HepG2 (cell line): ENCODE measurements around the gene TXNDC2. TPM values are rescaled to one million over a fixed set of nuclear protein-coding genes. Genes with fewer than 3 reads are reported as not detected.

Source experiments
- ATAC-seq: fragments of 200-7000 bp; cut with Tn5 transposase; 3 replicates; pipeline ENCODE4 v1.9.1; 2020; ENCODE audit warnings: mild to moderate bottlenecking, moderate library complexity
- BruUV-seq: library from RNA; stranded (reverse); fragments of 400-500 nt; replicated peaks from 2 replicates; lab custom pipeline; 2021; lab: Mats Ljungman, UMichigan
- CTCF ChIA-PET: fragments of 300-600 bp; formaldehyde crosslinking; extraction: SDS; loops from one replicate; lab custom pipeline; 2021; ENCODE audit warnings: low total read pairs, inconsistent platforms, low intra/inter-chr PET ratio; lab: Yijun Ruan, JAX
- POLR2A ChIA-PET: fragments of 350-600 bp; sonication (Branson Sonifier 250); formaldehyde crosslinking; loops from one replicate; lab custom pipeline; 2020; ENCODE audit warnings: antibody characterized with exemption, inconsistent platforms; lab: Yijun Ruan, JAX
- DNase-seq: peaks from one replicate; pipeline ENCODE4 v3.0.0-alpha.2; 2015; ENCODE audit warnings: low spot score
- FAIRE-seq: peaks from 3 replicates; lab custom pipeline; 2011; peaks lifted over from hg19 to GRCh38; lab: Jason Lieb, UNC
- H2AFZ ChIP-seq: one replicate; pipeline ENCODE4 v1.6.1; 2011; ENCODE audit warnings: low read length, inconsistent platforms
- H3K27ac ChIP-seq: fragments of 300-600 bp; 3 replicates; pipeline ENCODE4 v1.8.0; 2011; ENCODE audit warnings: mixed run types, mild to moderate bottlenecking, mixed read lengths, low read length, inconsistent platforms; ENCODE audit not compliant: insufficient read depth; ENCODE audit errors: extremely low read length
- H3K27me3 ChIP-seq, 2 experiments: fragments of 200-600 bp in 1 of 2; 2 replicates in 1 of 2; 3 replicates in 1 of 2; pipeline versions ENCODE4 v1.6.0 to v1.8.0; 2011; ENCODE audit warnings: low read length in 2 of 2, mild to moderate bottlenecking in 2 of 2, moderate library complexity in 2 of 2, inconsistent platforms in 1 of 2; ENCODE audit not compliant: insufficient read depth in 2 of 2, control insufficient read depth in 1 of 2
- H3K36me3 ChIP-seq, 2 experiments: fragments of 200-600 bp in 1 of 2; replicated peaks in 1 of 2; 2 replicates in 1 of 2; 3 replicates in 1 of 2; pipeline versions ENCODE4 v1.5.1 to v1.8.0; 2011; ENCODE audit warnings: low read length in 2 of 2, inconsistent platforms in 1 of 2; ENCODE audit not compliant: insufficient read depth in 2 of 2, control insufficient read depth in 1 of 2
- H3K4me1 ChIP-seq: 2 replicates; pipeline ENCODE4 v1.5.1; 2012; ENCODE audit warnings: low read length, inconsistent platforms; ENCODE audit not compliant: insufficient read depth
- H3K4me2 ChIP-seq: 2 replicates; pipeline ENCODE4 v1.6.0; 2011; ENCODE audit warnings: low read depth, low read length, inconsistent platforms
- H3K4me3 ChIP-seq, 3 experiments: fragments of 200-600 bp in 1 of 3; sonication (generic), shearing (Covaris generic) in 1 of 3; replicated peaks in 1 of 3; 2 replicates each; pipeline ENCODE4 v1.5.1; 2011 to 2016; ENCODE audit warnings: low read length in 3 of 3, inconsistent platforms in 2 of 3, low read depth in 2 of 3, mild to moderate bottlenecking in 2 of 3, control low read depth in 1 of 3, mixed read lengths in 1 of 3; ENCODE audit not compliant: insufficient read depth in 1 of 3
- H3K79me2 ChIP-seq: one replicate; pipeline ENCODE4 v1.6.1; 2011; ENCODE audit warnings: low read length, inconsistent platforms; ENCODE audit not compliant: insufficient read depth
- H3K9ac ChIP-seq: 2 replicates; pipeline ENCODE4 v1.6.0; 2011; ENCODE audit warnings: mild to moderate bottlenecking, low read depth, low read length, inconsistent platforms; ENCODE audit not compliant: insufficient read depth
- H3K9me3 ChIP-seq: 2 replicates; pipeline ENCODE4 v1.5.1; 2012; ENCODE audit warnings: mild to moderate bottlenecking, low read length
- H4K20me1 ChIP-seq: 2 replicates; pipeline ENCODE4 v1.6.0; 2011; ENCODE audit warnings: inconsistent platforms, mild to moderate bottlenecking, low read length, moderate library complexity; ENCODE audit not compliant: insufficient read depth
- ELF4 ChIP-seq: sonication (generic); formaldehyde crosslinking; IDR thresholded peaks from 2 replicates; pipeline ENCODE4 v1.5.0; 2020; ENCODE audit warnings: missing genetic modification reagents, mild to moderate bottlenecking, moderate library complexity, borderline replicate concordance
- HNRNPH1 ChIP-seq: fragments of 200-400 bp; formaldehyde crosslinking; optimal IDR thresholded peaks from 2 replicates; pipeline ENCODE3; 2017; ENCODE audit warnings: mild to moderate bottlenecking, low read depth, low read length
- NCOA1 ChIP-seq: sonication (generic); formaldehyde crosslinking; IDR thresholded peaks from 2 replicates; pipeline ENCODE4 v1.9.0; 2021; ENCODE audit warnings: missing genetic modification reagents
- ZSCAN12 ChIP-seq: sonication (generic); formaldehyde crosslinking; IDR thresholded peaks from 2 replicates; pipeline ENCODE4 v1.9.0; 2021; ENCODE audit warnings: mild to moderate bottlenecking, missing genetic modification reagents
- ZSCAN21 ChIP-seq: sonication (generic); formaldehyde crosslinking; IDR thresholded peaks from 2 replicates; pipeline ENCODE4 v1.8.0; 2022; ENCODE audit warnings: mild to moderate bottlenecking, missing genetic modification reagents, moderate library complexity, borderline replicate concordance
- ZSCAN25 ChIP-seq: sonication (generic); formaldehyde crosslinking; IDR thresholded peaks from 2 replicates; pipeline ENCODE4 v1.8.0; 2022; ENCODE audit warnings: mild to moderate bottlenecking, missing genetic modification reagents
- WGBS: methylation state at CpG from one replicate; pipeline ENCODE4 v1.1.6; 2017; ENCODE audit warnings: low lambda C conversion rate; 5-methylcytosine and 5-hydroxymethylcytosine counted together
- in situ Hi-C: cut with HindIII; loops from 2 replicates; pipeline ENCODE4 v1.10.0; 2017; ENCODE audit warnings: low pct_unique_long_range_greater_than_20kb; ENCODE audit not compliant: extremely low pct_ligation_motif_present
- intact Hi-C: fragments of 100-400 bp; cut with micrococcal nuclease; formaldehyde crosslinking; loops from one replicate; pipeline ENCODE4 v1.10.0; 2022; ENCODE audit not compliant: unreplicated experiment
- polyA plus RNA-seq, 8 experiments: library from polyadenylated mRNA; depleted of rRNA in 3 of 8; stranded (reverse) in 7 of 8; unstranded in 1 of 8; fragments of >200 nt; fragmentation: Illumina TruSeq in 4 of 8; extraction: Trizol in 4 of 8; gene quantifications; 2 replicates each; pipeline versions ENCODE4 v1.2.1 to v1.2.3, GENCODE V29; 2011 to 2016; ENCODE audit warnings: low read depth in 4 of 8, missing spikeins in 1 of 8, mixed read lengths in 1 of 8; ENCODE audit not compliant: insufficient read depth in 1 of 8
- total RNA-seq, 5 experiments: library from RNA; depleted of rRNA; stranded (reverse); fragments of >200 nt; fragmentation: Illumina TruSeq; extraction: Trizol; gene quantifications; 2 replicates each; pipeline ENCODE4 v1.2.3, GENCODE V29; 2016; ENCODE audit warnings: low read depth in 1 of 5
- TF ChIP-seq, protein P1 (sequence below): IDR thresholded peaks from 2 replicates; pipeline ENCODE4 v1.6.1; 2012; ENCODE audit warnings: low read depth, low read length, improper control_type of control experiment
- TF ChIP-seq, protein P2 (sequence below): sonication (generic); formaldehyde crosslinking; IDR thresholded peaks from 2 replicates; pipeline ENCODE4 v1.5.0; 2020; ENCODE audit warnings: mild to moderate bottlenecking, missing genetic modification reagents
- TF ChIP-seq, protein P3 (sequence below): sonication (generic); formaldehyde crosslinking; IDR thresholded peaks from 2 replicates; pipeline ENCODE4 v1.4.0; 2020; ENCODE audit warnings: mild to moderate bottlenecking, missing genetic modification reagents
- TF ChIP-seq, protein P4 (sequence below): sonication (generic); formaldehyde crosslinking; IDR thresholded peaks from 2 replicates; pipeline ENCODE4 v1.4.0; 2020; ENCODE audit warnings: missing genetic modification reagents
- TF ChIP-seq, protein P5 (sequence below): sonication (generic); formaldehyde crosslinking; IDR thresholded peaks from 2 replicates; pipeline ENCODE4 v1.8.1; 2023; ENCODE audit warnings: mild to moderate bottlenecking, missing genetic modification reagents, borderline replicate concordance

The TXNDC2 gene
- total and polyA plus RNA-seq, 2 of the 13 experiments (the other 11 are each of a cell fraction or from before 2014, with no cell fraction given), result not detected

DNA sequence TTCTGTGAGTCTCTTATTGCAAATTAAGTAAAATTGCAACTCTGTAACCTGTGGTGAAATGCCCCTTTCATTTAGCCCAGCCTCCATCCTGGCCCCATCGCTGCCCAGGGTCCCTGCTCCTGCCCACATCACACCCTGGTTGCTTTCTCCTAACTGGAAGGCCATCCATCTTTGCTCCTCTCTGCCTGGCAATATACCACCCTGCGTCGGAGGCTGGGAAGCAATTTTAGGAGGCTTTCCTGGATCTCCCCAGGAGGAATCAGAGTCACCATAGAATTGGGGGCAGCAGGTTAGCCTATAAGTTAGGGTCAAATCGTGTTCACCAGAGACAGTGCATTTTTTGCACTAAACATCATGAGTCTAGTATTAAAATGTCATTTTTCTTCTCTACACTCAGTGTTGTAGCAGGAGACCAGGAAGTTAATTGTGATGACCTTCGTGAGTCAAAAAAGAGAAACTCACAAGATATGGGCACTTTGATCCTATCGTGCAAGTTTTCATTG is 14.5 kb upstream of the TXNDC2 start:
- TF ChIP-seq ZSCAN21 (CRISPR knock-in tag) (no peak), ZSCAN12 (CRISPR knock-in tag) (no peak), ZSCAN25 (CRISPR knock-in tag) (no peak), NCOA1 (CRISPR knock-in tag) (no peak), HNRNPH1 (no peak), ELF4 (no peak)
- TF ChIP-seq, protein P1, sequence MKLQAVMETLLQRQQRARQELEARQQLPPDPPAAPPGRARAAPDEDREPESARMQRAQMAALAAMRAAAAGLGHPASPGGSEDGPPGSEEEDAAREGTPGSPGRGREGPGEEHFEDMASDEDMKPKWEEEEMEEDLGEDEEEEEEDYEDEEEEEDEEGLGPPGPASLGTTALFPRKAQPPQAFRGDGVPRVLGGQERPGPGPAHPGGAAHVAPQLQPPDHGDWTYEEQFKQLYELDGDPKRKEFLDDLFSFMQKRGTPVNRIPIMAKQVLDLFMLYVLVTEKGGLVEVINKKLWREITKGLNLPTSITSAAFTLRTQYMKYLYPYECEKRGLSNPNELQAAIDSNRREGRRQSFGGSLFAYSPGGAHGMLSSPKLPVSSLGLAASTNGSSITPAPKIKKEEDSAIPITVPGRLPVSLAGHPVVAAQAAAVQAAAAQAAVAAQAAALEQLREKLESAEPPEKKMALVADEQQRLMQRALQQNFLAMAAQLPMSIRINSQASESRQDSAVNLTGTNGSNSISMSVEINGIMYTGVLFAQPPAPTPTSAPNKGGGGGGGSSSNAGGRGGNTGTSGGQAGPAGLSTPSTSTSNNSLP, result no peak
- TF ChIP-seq, protein P2, sequence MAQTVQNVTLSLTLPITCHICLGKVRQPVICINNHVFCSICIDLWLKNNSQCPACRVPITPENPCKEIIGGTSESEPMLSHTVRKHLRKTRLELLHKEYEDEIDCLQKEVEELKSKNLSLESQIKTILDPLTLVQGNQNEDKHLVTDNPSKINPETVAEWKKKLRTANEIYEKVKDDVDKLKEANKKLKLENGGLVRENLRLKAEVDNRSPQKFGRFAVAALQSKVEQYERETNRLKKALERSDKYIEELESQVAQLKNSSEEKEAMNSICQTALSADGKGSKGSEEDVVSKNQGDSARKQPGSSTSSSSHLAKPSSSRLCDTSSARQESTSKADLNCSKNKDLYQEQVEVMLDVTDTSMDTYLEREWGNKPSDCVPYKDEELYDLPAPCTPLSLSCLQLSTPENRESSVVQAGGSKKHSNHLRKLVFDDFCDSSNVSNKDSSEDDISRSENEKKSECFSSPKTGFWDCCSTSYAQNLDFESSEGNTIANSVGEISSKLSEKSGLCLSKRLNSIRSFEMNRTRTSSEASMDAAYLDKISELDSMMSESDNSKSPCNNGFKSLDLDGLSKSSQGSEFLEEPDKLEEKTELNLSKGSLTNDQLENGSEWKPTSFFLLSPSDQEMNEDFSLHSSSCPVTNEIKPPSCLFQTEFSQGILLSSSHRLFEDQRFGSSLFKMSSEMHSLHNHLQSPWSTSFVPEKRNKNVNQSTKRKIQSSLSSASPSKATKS (CRISPR knock-in tag), result no peak
- TF ChIP-seq, protein P3, sequence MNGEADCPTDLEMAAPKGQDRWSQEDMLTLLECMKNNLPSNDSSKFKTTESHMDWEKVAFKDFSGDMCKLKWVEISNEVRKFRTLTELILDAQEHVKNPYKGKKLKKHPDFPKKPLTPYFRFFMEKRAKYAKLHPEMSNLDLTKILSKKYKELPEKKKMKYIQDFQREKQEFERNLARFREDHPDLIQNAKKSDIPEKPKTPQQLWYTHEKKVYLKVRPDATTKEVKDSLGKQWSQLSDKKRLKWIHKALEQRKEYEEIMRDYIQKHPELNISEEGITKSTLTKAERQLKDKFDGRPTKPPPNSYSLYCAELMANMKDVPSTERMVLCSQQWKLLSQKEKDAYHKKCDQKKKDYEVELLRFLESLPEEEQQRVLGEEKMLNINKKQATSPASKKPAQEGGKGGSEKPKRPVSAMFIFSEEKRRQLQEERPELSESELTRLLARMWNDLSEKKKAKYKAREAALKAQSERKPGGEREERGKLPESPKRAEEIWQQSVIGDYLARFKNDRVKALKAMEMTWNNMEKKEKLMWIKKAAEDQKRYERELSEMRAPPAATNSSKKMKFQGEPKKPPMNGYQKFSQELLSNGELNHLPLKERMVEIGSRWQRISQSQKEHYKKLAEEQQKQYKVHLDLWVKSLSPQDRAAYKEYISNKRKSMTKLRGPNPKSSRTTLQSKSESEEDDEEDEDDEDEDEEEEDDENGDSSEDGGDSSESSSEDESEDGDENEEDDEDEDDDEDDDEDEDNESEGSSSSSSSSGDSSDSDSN (CRISPR knock-in tag), result no peak
- TF ChIP-seq, protein P4, sequence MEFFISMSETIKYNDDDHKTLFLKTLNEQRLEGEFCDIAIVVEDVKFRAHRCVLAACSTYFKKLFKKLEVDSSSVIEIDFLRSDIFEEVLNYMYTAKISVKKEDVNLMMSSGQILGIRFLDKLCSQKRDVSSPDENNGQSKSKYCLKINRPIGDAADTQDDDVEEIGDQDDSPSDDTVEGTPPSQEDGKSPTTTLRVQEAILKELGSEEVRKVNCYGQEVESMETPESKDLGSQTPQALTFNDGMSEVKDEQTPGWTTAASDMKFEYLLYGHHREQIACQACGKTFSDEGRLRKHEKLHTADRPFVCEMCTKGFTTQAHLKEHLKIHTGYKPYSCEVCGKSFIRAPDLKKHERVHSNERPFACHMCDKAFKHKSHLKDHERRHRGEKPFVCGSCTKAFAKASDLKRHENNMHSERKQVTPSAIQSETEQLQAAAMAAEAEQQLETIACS (CRISPR knock-in tag), result no peak
- TF ChIP-seq, protein P5, sequence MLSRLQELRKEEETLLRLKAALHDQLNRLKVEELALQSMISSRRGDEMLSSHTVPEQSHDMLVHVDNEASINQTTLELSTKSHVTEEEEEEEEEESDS, result no peak
- WGBS, result 87% methylated on average over 6 of the region's 6 CpGs
- CTCF ChIA-PET, result no interaction called here
- DNase-seq (no peak), FAIRE-seq (no peak), ATAC-seq (no peak)
- POLR2A ChIA-PET, result interaction anchor here (2.0 to 2.3 kb wide), 2 partner anchors 42 to 68 kb away, joined by 18 to 19 read pairs; partner anchors contain the start of gene VAPA
- Histone ChIP-seq H3K4me2 (no peak overlapping the region), H3K9me3 (peaks cover 3% of the 10 kb centered on the region), H3K4me1 (peaks cover 31% of the 10 kb centered on the region), H4K20me1 (no peaks in the 10 kb centered on the region), H3K36me3 (no peaks in the 10 kb centered on the region), H3K27ac (no peak overlapping the region), H3K79me2 (no peaks in the 10 kb centered on the region), H2AFZ (no peak overlapping the region), H3K9ac (no peak overlapping the region), H3K4me3 (no peak overlapping the region), H3K27me3 (no peaks in the 10 kb centered on the region; a peak in 1 of 5 replicates)
- no TSS peak for BruUV-seq
- in situ Hi-C loops, result no loop called here
- intact Hi-C loops, result no loop called here
